Inferior parietal cortex (tissue), 1 donor: Measurements from ENCODE around the gene MYO7B.
A peak's percentile ranks its signal among the peaks of the same experiment; 100 is the strongest.
"Not testable (repeated sequence)": the region's sequence is repeated elsewhere in the genome, so short reads cannot be mapped to it uniquely, and the experiment has no call there.

Source experiments
- DNase-seq: peaks from one replicate; pipeline ENCODE4 v3.0.0-alpha.2; 2016; ENCODE audit errors: extremely low spot score

Gene MYO7B

DNA sequence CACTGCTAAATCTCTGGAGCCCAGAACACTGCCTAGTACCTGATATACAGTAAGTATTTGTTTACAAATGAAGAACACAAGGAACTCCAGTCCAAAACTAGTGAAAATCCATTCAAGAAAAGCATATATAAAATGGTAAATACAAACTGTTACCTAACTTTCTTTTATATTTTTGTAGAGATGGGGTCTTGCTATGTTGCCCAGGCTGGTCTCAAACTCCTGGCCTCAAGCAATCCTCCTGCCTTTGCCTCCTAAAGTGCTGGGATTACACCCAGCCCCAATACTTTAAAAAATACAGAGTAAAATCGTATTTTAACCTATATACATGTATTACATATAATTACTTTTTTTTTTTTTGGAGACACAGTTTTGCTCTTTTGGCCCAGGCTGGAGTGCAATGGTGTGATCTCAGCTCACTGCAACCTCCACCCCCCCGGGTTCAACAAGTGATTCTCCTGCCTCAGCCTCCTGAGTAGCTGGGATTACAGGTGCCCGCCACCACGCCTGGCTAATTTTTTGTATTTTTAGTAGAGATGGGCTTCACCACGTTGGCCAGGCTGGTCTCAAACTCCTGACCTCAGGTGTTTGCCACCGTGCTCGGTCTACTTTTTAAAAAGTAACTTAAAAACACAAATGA, 11.2 kb upstream of the MYO7B start:
- not testable (repeated sequence) for DNase-seq

DNA sequence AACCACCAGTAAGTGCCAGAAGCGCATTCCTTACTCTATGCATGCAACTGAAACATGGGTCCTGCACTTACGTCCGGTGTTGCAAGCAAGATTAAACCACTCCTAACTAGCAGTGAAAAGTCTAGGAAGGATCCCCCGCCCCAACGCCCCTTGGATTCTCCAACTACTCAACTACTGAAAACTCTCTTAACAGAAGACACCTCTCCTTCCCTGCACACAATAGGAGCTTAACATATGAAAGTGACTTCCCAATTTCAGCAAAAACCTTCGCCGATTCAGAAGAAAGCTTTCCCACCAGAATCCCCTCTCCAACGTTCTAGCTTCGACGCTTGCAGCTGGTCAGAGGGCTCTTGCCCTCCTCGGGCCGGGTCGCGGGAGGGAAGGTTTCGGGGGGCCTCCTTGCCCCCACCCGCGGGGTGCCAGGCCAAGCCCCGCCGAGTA, 9.8 kb upstream of the MYO7B start:
- DNase-seq, result no peak

GRCh38 chr2:127526132-127527000, 9.1 kb upstream of the MYO7B start, which contains the start of gene IWS1:
Gene IWS1 (minus strand): TSS chr2:127526489. CDS start chr2:127526208, 281 bp downstream.
- DNase-seq, result peak; percentile 98

- DNase-seq, result no peak
These were observed 8.3 kb upstream of the MYO7B start for GRCh38 chr2:127527001-127527804.

- no peak for DNase-seq
These were observed 7.0 kb upstream of the MYO7B start for GRCh38 chr2:127528487-127528886.

DNA sequence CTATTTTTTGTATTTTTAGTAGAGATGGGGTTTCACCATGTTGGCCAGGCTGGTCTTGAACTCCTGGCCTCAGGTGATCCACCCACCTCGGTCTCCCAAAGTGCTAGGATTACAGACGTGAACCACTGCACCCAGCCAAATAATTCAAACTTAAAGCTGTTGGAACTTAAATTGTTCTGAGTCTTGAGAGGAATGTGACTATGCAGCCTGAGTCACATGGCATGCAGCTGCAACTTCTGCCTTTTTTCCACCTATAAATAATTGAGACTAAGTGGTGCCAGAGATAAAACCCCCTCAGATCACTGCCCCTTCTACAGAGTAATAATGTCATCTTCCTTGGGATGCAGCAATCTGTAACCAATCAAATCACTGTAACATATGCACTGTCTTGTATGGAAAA, 6.1 kb upstream of the MYO7B start:
- not testable (repeated sequence) for DNase-seq

DNA sequence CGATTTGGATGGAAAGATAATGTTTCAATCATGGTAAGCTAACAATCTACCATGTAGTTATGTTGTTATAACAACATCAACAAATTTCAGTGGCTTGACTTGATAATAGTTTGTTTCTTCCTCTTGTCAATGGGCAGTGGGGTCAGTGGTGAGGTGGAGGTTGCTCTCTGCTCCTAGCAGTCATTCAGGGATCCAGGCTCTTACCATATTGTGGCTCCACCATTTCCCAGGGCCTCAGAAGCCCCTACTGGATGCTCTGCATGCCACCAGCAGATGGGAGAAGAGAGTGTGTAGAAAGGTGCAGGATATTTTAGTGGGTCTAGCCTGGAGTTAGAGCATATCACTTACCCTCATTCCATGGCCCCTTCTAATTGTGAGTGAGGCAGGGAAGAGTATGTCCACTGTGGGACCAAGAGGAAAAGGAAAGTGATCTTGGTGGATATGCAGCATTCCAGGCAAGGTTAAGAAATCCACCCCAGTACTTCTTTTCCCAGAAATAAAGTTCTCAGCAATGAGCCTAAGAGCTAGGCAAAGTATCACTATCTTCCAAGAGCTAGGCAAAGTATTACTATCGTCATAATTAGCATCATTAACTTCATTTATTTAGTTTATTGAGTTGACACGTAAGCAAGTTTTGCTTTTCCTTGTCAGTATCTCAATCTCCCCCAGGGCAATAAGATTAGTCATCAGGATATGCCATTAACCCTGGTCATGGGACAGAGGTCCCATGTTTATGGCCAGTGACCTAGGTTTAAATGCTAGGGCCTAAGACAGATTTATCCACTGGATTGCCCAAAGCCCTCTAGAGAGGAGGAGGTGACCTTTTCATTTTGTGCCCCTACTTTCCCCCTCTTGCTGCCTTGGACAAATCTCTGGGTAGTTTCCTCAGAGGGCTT, 5.0 kb upstream of the MYO7B start:
- no peak for DNase-seq

GRCh38 chr2:127531221-127531648, 4.2 kb upstream of the MYO7B start:
- no peak for DNase-seq

DNA sequence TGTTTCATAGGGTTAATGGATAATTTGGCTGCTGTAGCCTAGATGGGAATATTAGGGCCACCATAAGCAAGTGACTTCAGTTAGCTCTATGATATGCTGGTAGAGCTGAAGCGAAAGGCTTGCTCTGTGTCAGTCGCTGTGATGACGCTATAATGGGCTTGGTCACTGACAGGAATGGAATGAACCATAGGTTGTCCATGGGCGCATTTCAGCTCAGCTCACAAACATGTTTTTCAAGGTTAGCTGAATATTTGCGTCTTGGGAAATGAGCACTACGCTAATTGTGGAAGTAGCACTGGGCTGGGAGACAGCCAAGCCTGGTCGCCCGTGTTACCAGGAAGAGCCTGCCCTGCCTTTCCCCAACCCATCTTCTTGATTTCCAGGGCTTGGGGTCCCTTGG, 3.2 kb upstream of the MYO7B start:
- no peak for DNase-seq

DNA sequence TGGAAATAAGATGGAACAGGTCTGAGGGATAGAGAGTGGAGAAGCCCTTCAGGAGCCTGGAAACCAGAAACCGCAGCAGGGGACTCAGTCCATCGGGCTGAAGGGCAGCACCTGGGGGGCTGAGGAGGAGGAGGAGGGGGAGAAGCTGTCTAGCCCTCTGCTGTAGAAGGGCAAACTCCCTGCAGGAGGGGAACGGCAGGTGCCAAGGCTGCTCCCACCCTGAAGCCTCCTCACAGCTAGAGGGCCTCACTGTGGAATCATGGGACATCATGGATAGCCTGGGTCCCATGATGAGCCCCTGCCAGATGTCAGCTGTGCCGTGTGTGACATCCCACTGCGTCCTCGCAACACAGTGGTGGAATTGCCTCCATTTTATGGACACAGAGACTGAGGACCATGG, 435 bp downstream of the MYO7B start:
- no peak for DNase-seq

- DNase-seq, result no peak
These were observed 1.4 kb downstream of the MYO7B start for GRCh38 chr2:127536707-127537541.

DNA sequence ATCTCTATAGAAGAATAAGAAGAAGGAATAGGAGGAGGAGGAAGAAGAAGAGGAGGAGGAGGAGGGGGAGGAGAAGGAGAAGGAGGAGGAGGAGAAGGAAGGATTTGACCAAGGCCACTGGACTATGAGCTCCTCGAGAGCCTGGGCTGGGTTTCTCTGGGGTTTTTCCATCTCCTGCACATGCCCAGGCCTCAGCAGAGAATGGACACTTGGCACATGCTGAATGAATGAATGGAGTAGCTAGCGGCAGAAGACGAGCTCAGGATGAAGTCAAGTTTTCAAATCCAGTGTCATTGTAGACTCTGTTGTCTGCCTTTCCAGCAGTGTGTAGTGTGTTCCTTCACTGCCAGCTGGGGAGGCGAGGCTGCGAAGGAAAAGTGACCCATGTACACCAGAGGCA, 2.2 kb downstream of the MYO7B start:
- no peak for DNase-seq

- DNase-seq, result no peak
These were observed 6.3 kb downstream of the MYO7B start for GRCh38 chr2:127541809-127542208.

- DNase-seq, result no peak
These were observed 6.7 kb downstream of the MYO7B start for GRCh38 chr2:127542231-127542630.

DNA sequence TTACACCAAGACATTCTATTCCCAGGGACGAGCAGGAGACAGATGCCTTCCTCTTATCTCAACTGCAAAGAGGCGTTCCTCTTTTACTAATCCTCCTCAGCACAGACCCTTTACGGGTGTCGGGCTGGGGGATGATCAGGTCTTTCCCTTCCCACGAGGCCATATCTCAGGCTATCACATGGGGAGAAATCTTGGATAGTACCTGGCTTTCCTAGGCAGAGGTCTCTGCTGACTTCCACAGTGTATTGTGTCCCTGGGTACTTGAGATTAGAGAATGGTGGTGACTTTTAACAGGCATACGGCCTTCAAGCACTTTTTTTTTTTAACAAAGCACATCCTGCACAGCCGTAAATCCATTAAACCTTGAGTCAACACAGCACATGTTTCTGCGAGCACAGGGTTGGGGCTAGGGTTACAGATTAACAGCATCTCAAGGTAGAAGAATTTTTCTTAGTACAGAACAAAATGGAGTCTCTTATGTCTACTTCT, 7.6 kb downstream of the MYO7B start:
- not testable (repeated sequence) for DNase-seq

- DNase-seq, result no peak
These were observed 9.7 kb downstream of the MYO7B start for GRCh38 chr2:127545189-127545588.

DNA sequence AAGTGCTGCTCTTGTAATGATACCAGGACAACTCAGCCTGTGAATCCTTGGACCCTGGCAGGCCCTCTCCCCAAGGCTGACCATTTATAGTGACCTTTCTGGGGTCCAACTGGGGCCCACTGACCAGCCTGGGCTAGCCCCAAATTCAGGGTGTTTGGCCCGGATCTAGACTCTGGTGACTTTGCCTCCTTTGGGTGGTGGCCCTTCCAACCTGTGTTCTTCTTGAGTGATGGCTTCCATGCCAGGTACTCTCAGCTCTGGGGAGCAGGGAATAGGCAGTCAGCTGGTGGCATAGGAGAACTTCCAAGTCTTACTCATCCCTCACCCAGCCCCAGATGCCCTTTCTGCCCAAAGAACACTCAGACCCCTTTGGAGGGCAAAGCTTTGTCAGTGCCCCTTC, 10.3 kb downstream of the MYO7B start:
- no peak for DNase-seq

GRCh38 chr2:127546797-127547196, 11.3 kb downstream of the MYO7B start:
- DNase-seq, result no peak

DNA sequence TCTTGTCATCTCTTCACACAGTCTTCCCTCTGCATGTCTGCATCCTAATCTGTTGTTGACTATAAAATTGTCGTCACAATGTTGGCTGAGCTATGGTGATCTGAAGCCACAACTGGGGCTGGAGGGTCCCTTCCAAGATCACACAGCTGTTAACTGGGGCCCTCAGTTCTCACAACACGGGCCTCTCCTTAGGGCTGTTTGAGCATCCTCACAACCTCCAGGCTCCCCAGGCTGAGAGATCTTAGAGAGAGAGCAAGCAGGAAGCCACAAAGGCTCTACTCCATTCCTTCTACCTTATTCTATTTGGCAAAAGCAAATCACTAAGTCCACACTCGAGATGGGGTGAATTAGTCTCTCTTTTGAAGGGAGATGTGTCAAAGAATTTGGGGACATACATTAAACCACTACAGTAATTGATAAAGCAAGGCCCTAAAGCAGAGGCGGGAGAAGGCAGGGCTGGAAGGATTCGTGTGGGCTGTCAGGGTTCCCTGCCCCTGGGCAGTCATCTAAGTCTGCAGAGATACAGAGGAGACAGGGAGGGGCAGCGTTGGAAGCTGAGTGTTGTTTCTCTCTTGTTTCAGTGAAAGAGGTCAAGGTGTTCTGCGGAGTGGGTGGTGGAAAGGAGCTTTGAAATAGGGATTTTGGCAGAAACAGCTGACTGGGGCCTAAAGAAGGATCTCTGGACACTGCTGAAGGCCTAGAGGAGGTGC, 15.9 kb downstream of the MYO7B start:
- no peak for DNase-seq
